K562 (cell line): Measurements from ENCODE around the gene KCNK3. TPM values are rescaled to one million over a fixed set of nuclear protein-coding genes. Genes with fewer than 3 reads are reported as not detected.

Experiments used
- ATAC-seq: fragments of 200-7000 bp; cut with Tn5 transposase; 3 replicates; pipeline ENCODE4 v1.9.1; 2020; ENCODE audit warnings: moderate library complexity
- BruUV-seq: library from RNA; stranded (reverse); fragments of 400-500 nt; replicated peaks from 2 replicates; lab custom pipeline; 2021; lab: Mats Ljungman, UMichigan
- CTCF ChIA-PET: fragments of 300-600 bp; formaldehyde crosslinking; extraction: SDS; loops from one replicate; lab custom pipeline; 2021; ENCODE audit warnings: low intra/inter-chr PET ratio; lab: Yijun Ruan, JAX
- POLR2A ChIA-PET: fragments of 300-600, 350-650 bp; sonication (Branson Sonifier 250); formaldehyde crosslinking; extraction: SDS; loops from one replicate; lab custom pipeline; 2021; ENCODE audit warnings: antibody characterized with exemption, inconsistent platforms; lab: Yijun Ruan, JAX
- DNase-seq, 4 experiments: peaks; one replicate each; pipeline versions ENCODE4 v3.0.0 to v3.0.0-alpha.2; 2011 to 2018; ENCODE audit warnings: low spot score in 3 of 4, mixed read lengths in 3 of 4; ENCODE audit errors: extremely low read depth in 1 of 4
- FAIRE-seq: peaks from 2 replicates; lab custom pipeline; 2011; peaks lifted over from hg19 to GRCh38; lab: Jason Lieb, UNC
- H2AFZ ChIP-seq: 2 replicates; pipeline ENCODE4 v1.6.0; 2011; ENCODE audit warnings: low read depth, low read length, control low read depth, inconsistent platforms
- H3K27ac ChIP-seq: fragments of 200-600 bp; 3 replicates; pipeline ENCODE4 v1.8.0; 2011; ENCODE audit warnings: low read depth, mild to moderate bottlenecking, control low read depth, inconsistent platforms, low read length, moderate library complexity, mixed read lengths; ENCODE audit errors: extremely low read depth
- H3K27me3 ChIP-seq, 2 experiments: fragments of 300-600 bp in 1 of 2; 2 replicates in 1 of 2; 3 replicates in 1 of 2; pipeline versions ENCODE4 v1.6.0 to v1.8.0; 2011; ENCODE audit warnings: inconsistent platforms in 2 of 2, low read length in 2 of 2, mild to moderate bottlenecking in 1 of 2, mixed read lengths in 1 of 2, moderate library complexity in 1 of 2; ENCODE audit not compliant: control insufficient read depth in 2 of 2, insufficient read depth in 2 of 2
- H3K36me3 ChIP-seq: fragments of 300-600 bp; 3 replicates; pipeline ENCODE4 v1.8.0; 2011; ENCODE audit warnings: mild to moderate bottlenecking, low read length, inconsistent platforms; ENCODE audit not compliant: control insufficient read depth, insufficient read depth
- H3K4me1 ChIP-seq, 2 experiments: fragments of 200-600 bp in 1 of 2; replicated peaks in 1 of 2; 2 replicates in 1 of 2; 3 replicates in 1 of 2; pipeline versions ENCODE4 v1.5.1 to v1.8.0; 2011; ENCODE audit warnings: inconsistent platforms in 2 of 2, low read length in 2 of 2, mild to moderate bottlenecking in 1 of 2, mixed read lengths in 1 of 2, moderate library complexity in 1 of 2; ENCODE audit not compliant: control insufficient read depth in 2 of 2, insufficient read depth in 2 of 2
- H3K4me2 ChIP-seq: 2 replicates; pipeline ENCODE4 v1.6.1; 2011; ENCODE audit warnings: low read length, control low read depth, inconsistent platforms, mixed read lengths; ENCODE audit not compliant: insufficient read depth
- H3K4me3 ChIP-seq: fragments of 200-600 bp; sonication (generic), shearing (Covaris generic); 2 replicates; pipeline ENCODE4 v1.5.1; 2016; ENCODE audit warnings: control low read depth, inconsistent platforms
- H3K79me2 ChIP-seq: fragments of 200-600 bp; 3 replicates; pipeline ENCODE4 v1.8.0; 2011; ENCODE audit warnings: low read length, inconsistent platforms; ENCODE audit not compliant: control insufficient read depth, insufficient read depth
- H3K9ac ChIP-seq, 2 experiments: 2 replicates each; pipeline versions ENCODE4 v1.6.0 to v1.6.1; 2011; ENCODE audit warnings: low read depth in 2 of 2, low read length in 2 of 2, control low read depth in 1 of 2, inconsistent platforms in 1 of 2, mild to moderate bottlenecking in 1 of 2, mixed read lengths in 1 of 2; ENCODE audit not compliant: insufficient read depth in 1 of 2
- H3K9me1 ChIP-seq: one replicate; pipeline ENCODE4 v1.6.0; 2011; ENCODE audit warnings: inconsistent platforms, mild to moderate bottlenecking, low read length, moderate library complexity; ENCODE audit not compliant: control insufficient read depth, insufficient read depth
- H3K9me3 ChIP-seq: replicated peaks from 2 replicates; pipeline ENCODE4 v1.5.1; 2011; ENCODE audit warnings: low read depth, low read length, inconsistent platforms; ENCODE audit not compliant: control insufficient read depth, insufficient read depth
- H4K20me1 ChIP-seq: replicated peaks from 2 replicates; pipeline ENCODE4 v1.6.1; 2011; ENCODE audit warnings: low read length, inconsistent platforms, mixed read lengths; ENCODE audit not compliant: control insufficient read depth, insufficient read depth
- GMEB1 ChIP-seq: fragments of 250-450 bp; sonication (Bioruptor Pico); IDR thresholded peaks from 2 replicates; pipeline ENCODE4 v1.4.0; 2020; ENCODE audit warnings: mild to moderate bottlenecking
- NRF1 ChIP-seq, 2 experiments: fragments of 450-650 bp; IDR thresholded peaks in 1 of 2; conservative IDR thresholded peaks in 1 of 2; 2 replicates each; pipeline ENCODE4 v1.6.1; 2014; ENCODE audit warnings: mild to moderate bottlenecking in 2 of 2
- PHB2 ChIP-seq: fragments of 450-650 bp; IDR thresholded peaks from 2 replicates; pipeline ENCODE4 v1.6.1; 2017; ENCODE audit warnings: low read depth
- ZNF561 ChIP-seq: fragments of 450-650 bp; formaldehyde crosslinking; conservative IDR thresholded peaks from 2 replicates; pipeline ENCODE4 v1.4.0; 2020; ENCODE audit warnings: mild to moderate bottlenecking, moderate library complexity
- WGBS: fragments of 100-300 bp; shearing (Covaris generic); methylation state at CpG from one replicate; pipeline ENCODE4 v1.1.6; 2016; ENCODE audit warnings: low coverage, mixed read lengths; ENCODE audit not compliant: insufficient coverage; ENCODE audit errors: missing lambda C conversion rate; 5-methylcytosine and 5-hydroxymethylcytosine counted together
- in situ Hi-C: fragments of 300-500 bp; cut with MboI; formaldehyde crosslinking; loops from 4 replicates; pipeline ENCODE4 v1.15.0; 2018; ENCODE audit warnings: inconsistent platforms, mixed read lengths
- intact Hi-C: fragments of 100-400 bp; cut with micrococcal nuclease; formaldehyde crosslinking; loops from 2 replicates; pipeline ENCODE4 v1.14.2; 2022
- polyA plus RNA-seq, 8 experiments: library from polyadenylated mRNA; depleted of rRNA in 4 of 8; stranded (reverse) in 5 of 8; unstranded in 3 of 8; fragments of >200 nt; fragmentation: Nextera tagmentation in 2 of 8; fragmentation: Illumina TruSeq in 1 of 8; extraction: Ambion mirVana in 2 of 8; extraction: Trizol in 1 of 8; gene quantifications; 2 replicates each; pipeline versions ENCODE4 v1.2.1 to v1.2.3, GENCODE V29; 2011 to 2014; ENCODE audit warnings: inconsistent platforms in 1 of 8, missing spikeins in 1 of 8
- total RNA-seq, 7 experiments: library from RNA; depleted of rRNA in 6 of 7; stranded (reverse); fragments of >200 nt in 6 of 7; fragmentation: Illumina TruSeq in 2 of 7; extraction: Trizol in 2 of 7; gene quantifications; 2 replicates each; pipeline versions ENCODE4 v1.2.1 to v1.2.3, GENCODE V29; 2011 to 2021; ENCODE audit warnings: low replicate concordance in 1 of 7
- TF ChIP-seq, protein P1 (sequence below): fragments of 450-650 bp; IDR thresholded peaks from 2 replicates; pipeline ENCODE4 v1.6.1; 2018; ENCODE audit not compliant: partially characterized antibody

The KCNK3 gene
- total and polyA plus RNA-seq, 9 of the 15 experiments (the other 6 are each of a cell fraction or from before 2014, with no cell fraction given) = 0.01 to 0.20 (median 0.07) TPM; not detected in 5

- H3K4me1 ChIP-seq = peaks cover 0 to 4% of the 10 kb centered on the region in 2 experiments; a peak in 1 of 5 replicates
- no peak overlapping the region for H2AFZ ChIP-seq
- H3K9ac ChIP-seq = no peak overlapping the region
- no peaks in the 10 kb centered on the region for H3K9me1 ChIP-seq
- TF ChIP-seq ZNF561 (CRISPR knock-in tag) (no peak), GMEB1 (CRISPR knock-in tag) (no peak), NRF1 (conservative IDR thresholded peaks at IDR 0.05 in 1 of 2, IDR thresholded peaks at IDR 0.05 in 1 of 2) (no peak), PHB2 (no peak)
- TF ChIP-seq, protein P1, sequence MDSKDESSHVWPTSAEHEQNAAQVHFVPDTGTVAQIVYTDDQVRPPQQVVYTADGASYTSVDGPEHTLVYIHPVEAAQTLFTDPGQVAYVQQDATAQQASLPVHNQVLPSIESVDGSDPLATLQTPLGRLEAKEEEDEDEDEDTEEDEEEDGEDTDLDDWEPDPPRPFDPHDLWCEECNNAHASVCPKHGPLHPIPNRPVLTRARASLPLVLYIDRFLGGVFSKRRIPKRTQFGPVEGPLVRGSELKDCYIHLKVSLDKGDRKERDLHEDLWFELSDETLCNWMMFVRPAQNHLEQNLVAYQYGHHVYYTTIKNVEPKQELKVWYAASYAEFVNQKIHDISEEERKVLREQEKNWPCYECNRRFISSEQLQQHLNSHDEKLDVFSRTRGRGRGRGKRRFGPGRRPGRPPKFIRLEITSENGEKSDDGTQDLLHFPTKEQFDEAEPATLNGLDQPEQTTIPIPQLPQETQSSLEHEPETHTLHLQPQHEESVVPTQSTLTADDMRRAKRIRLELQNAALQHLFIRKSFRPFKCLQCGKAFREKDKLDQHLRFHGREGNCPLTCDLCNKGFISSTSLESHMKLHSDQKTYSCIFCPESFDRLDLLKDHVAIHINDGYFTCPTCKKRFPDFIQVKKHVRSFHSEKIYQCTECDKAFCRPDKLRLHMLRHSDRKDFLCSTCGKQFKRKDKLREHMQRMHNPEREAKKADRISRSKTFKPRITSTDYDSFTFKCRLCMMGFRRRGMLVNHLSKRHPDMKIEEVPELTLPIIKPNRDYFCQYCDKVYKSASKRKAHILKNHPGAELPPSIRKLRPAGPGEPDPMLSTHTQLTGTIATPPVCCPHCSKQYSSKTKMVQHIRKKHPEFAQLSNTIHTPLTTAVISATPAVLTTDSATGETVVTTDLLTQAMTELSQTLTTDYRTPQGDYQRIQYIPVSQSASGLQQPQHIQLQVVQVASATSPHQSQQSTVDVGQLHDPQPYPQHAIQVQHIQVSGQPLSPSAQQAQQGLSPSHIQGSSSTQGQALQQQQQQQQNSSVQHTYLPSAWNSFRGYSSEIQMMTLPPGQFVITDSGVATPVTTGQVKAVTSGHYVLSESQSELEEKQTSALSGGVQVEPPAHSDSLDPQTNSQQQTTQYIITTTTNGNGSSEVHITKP = no peak
- intact Hi-C loops = no loop called here
- H3K9me3 ChIP-seq = no peaks in the 10 kb centered on the region
- WGBS = 3% methylated on average over 9 of the region's 9 CpGs
- H3K27me3 ChIP-seq = peaks cover 7 to 78% of the 10 kb centered on the region in 2 experiments; a peak in 4 of 5 replicates
- H4K20me1 ChIP-seq = peaks cover 5% of the 10 kb centered on the region; the same call in 1 of the 2 replicates
- no peaks in the 10 kb centered on the region for H3K79me2 ChIP-seq
- H3K4me3 ChIP-seq = no peak overlapping the region
- H3K36me3 ChIP-seq = no peaks in the 10 kb centered on the region
- in situ Hi-C loops = no loop called here
- H3K27ac ChIP-seq = no peak overlapping the region
- no peak for DNase-seq
- no TSS peak for BruUV-seq
- ChIA-PET CTCF (no interaction called here), POLR2A (interaction anchor here (0.6 kb wide), 1 partner anchor 11 kb away, joined by 3 read pairs; no protein-coding TSS in a partner anchor)
- no peak overlapping the region for H3K4me2 ChIP-seq
- ATAC-seq = no peak
- FAIRE-seq = no peak
Observed at GRCh38 chr2:26710145-26710544, 17.6 kb downstream of the KCNK3 start.
